GM12878 (cell line): ENCODE measurements around the gene TNIP1. TPM values are rescaled to one million over a fixed set of nuclear protein-coding genes. Genes with fewer than 3 reads are reported as not detected.

Experiments
- ATAC-seq: fragments of 200-7000 bp; cut with Tn5 transposase; 3 replicates; pipeline ENCODE4 v1.9.1; 2020; ENCODE audit warnings: mild to moderate bottlenecking, moderate library complexity
- BruUV-seq: library from RNA; stranded (reverse); fragments of 400-500 nt; replicated peaks from 2 replicates; lab custom pipeline; 2021; lab: Mats Ljungman, UMichigan
- CTCF ChIA-PET: fragments of 300-600 bp; sonication (Branson Sonifier 250); formaldehyde crosslinking; extraction: SDS; loops from one replicate; lab custom pipeline; 2021; ENCODE audit warnings: inconsistent platforms; lab: Yijun Ruan, JAX
- POLR2A ChIA-PET: fragments of 350-600 bp; formaldehyde crosslinking; extraction: SDS; loops from one replicate; lab custom pipeline; 2021; ENCODE audit warnings: inconsistent platforms; lab: Charles Lee
- RAD21 ChIA-PET: fragments of 300-600 bp; sonication (Branson Sonifier 250); formaldehyde crosslinking; loops from one replicate; lab custom pipeline; 2023; ENCODE audit warnings: antibody characterized with exemption; ENCODE audit not compliant: unreplicated experiment; lab: Charles Lee
- SMC1A ChIA-PET: fragments of 300-600 bp; sonication (Branson Sonifier 250); formaldehyde crosslinking; loops from one replicate; lab custom pipeline; 2023; ENCODE audit not compliant: unreplicated experiment, uncharacterized antibody; lab: Charles Lee
- DNase-seq: peaks from one replicate; pipeline ENCODE4 v3.0.0-alpha.2; 2011; ENCODE audit warnings: low read depth, low spot score
- FAIRE-seq: peaks from 3 replicates; lab custom pipeline; 2011; peaks lifted over from hg19 to GRCh38; lab: Jason Lieb, UNC
- H2AFZ ChIP-seq: 2 replicates; pipeline ENCODE4 v1.6.0; 2011; ENCODE audit warnings: low read depth, low read length, control low read depth; ENCODE audit not compliant: control insufficient read depth
- H3K27ac ChIP-seq: 2 replicates; pipeline ENCODE4 v1.5.1; 2011; ENCODE audit warnings: control low read depth; ENCODE audit not compliant: control insufficient read depth, insufficient read depth
- H3K27me3 ChIP-seq, 2 experiments: replicated peaks in 1 of 2; 2 replicates each; pipeline versions ENCODE4 v1.6.0 to v1.6.1; 2011; ENCODE audit warnings: low read length in 1 of 2; ENCODE audit not compliant: control insufficient read depth in 2 of 2, insufficient read depth in 2 of 2
- H3K36me3 ChIP-seq, 2 experiments: 2 replicates each; pipeline ENCODE4 v1.5.1; 2011; ENCODE audit warnings: low read length in 1 of 2; ENCODE audit not compliant: control insufficient read depth in 2 of 2, insufficient read depth in 2 of 2
- H3K4me1 ChIP-seq: 2 replicates; pipeline ENCODE4 v1.6.1; 2011; ENCODE audit warnings: mild to moderate bottlenecking, low read length, moderate library complexity, mixed read lengths; ENCODE audit not compliant: control insufficient read depth, insufficient read depth
- H3K4me2 ChIP-seq: 2 replicates; pipeline ENCODE4 v1.6.0; 2011; ENCODE audit warnings: control low read depth; ENCODE audit not compliant: control insufficient read depth, insufficient read depth
- H3K4me3 ChIP-seq: fragments of 200-600 bp; sonication (generic); 2 replicates; pipeline ENCODE4 v1.5.1; 2016
- H3K79me2 ChIP-seq: 2 replicates; pipeline ENCODE4 v1.6.0; 2011; ENCODE audit warnings: low read length; ENCODE audit not compliant: control insufficient read depth, insufficient read depth
- H3K9ac ChIP-seq: 2 replicates; pipeline ENCODE4 v1.8.0; 2011; ENCODE audit warnings: low read length, control low read depth, mixed read lengths; ENCODE audit not compliant: control insufficient read depth, insufficient read depth
- H3K9me3 ChIP-seq: replicated peaks from 3 replicates; pipeline ENCODE4 v1.5.1; 2011; ENCODE audit warnings: mild to moderate bottlenecking, low read length; ENCODE audit not compliant: control insufficient read depth, insufficient read depth
- H4K20me1 ChIP-seq: 2 replicates; pipeline ENCODE4 v1.6.0; 2011; ENCODE audit not compliant: control insufficient read depth, insufficient read depth
- ATF2 ChIP-seq: IDR thresholded peaks from 2 replicates; pipeline ENCODE4 v1.6.1; 2012; ENCODE audit warnings: low read length, inconsistent platforms
- ESRRA ChIP-seq: IDR thresholded peaks from 2 replicates; pipeline ENCODE4 v1.6.1; 2012; ENCODE audit warnings: mild to moderate bottlenecking, low read length, improper control_type of control experiment
- JUNB ChIP-seq: IDR thresholded peaks from 2 replicates; pipeline ENCODE4 v1.6.1; 2016; ENCODE audit warnings: antibody characterized with exemption, mild to moderate bottlenecking
- SPI1 ChIP-seq: IDR thresholded peaks from 2 replicates; pipeline ENCODE4 v1.6.1; 2011; ENCODE audit warnings: low read depth, mild to moderate bottlenecking, low read length, moderate library complexity, borderline replicate concordance; ENCODE audit not compliant: insufficient read depth
- WGBS: methylation state at CpG from one replicate; pipeline ENCODE4 v1.1.6; 2016; ENCODE audit warnings: low lambda C conversion rate; ENCODE audit not compliant: insufficient replicate concordance, insufficient coverage; ENCODE audit errors: missing lambda C conversion rate; 5-methylcytosine and 5-hydroxymethylcytosine counted together
- in situ Hi-C: fragments of 300-500 bp; cut with MboI; formaldehyde crosslinking; loops from 9 replicates; pipeline ENCODE4 v1.14.3; 2018; ENCODE audit warnings: mixed read lengths
- intact Hi-C: fragments of 100-400 bp; cut with micrococcal nuclease; formaldehyde crosslinking; loops from one replicate; pipeline ENCODE4 v1.14.2; 2022; ENCODE audit not compliant: unreplicated experiment
- polyA plus RNA-seq, 11 experiments: library from polyadenylated mRNA; depleted of rRNA in 4 of 11; unstranded in 6 of 11; stranded (reverse) in 5 of 11; fragments of >200 nt; fragmentation: Nextera tagmentation in 4 of 11; fragmentation: Illumina TruSeq in 1 of 11; extraction: Ambion mirVana in 4 of 11; extraction: Trizol in 1 of 11; gene quantifications; 1 replicate in 1 of 11; 2 replicates in 10 of 11; pipeline versions ENCODE4 v1.2.1 to v1.2.3, GENCODE V29; 2011 to 2016; ENCODE audit warnings: inconsistent platforms in 2 of 11, missing spikeins in 2 of 11, low read depth in 1 of 11
- total RNA-seq, 4 experiments: library from RNA; depleted of rRNA in 3 of 4; stranded (reverse); fragments of >200 nt in 3 of 4; fragmentation: Illumina TruSeq in 1 of 4; extraction: Trizol in 1 of 4; gene quantifications; 2 replicates each; pipeline versions ENCODE4 v1.2.1 to v1.2.3, GENCODE V29; 2013 to 2021

The TNIP1 gene
- total and polyA plus RNA-seq, 10 of the 15 experiments (the other 5 are each of a cell fraction or from before 2014, with no cell fraction given): 4.4 to 279 (median 150) TPM

- Histone ChIP-seq H3K27ac (peak overlapping the region; percentile 32; the same call in 1 of the 2 replicates), H3K79me2 (peaks cover 10% of the 10 kb centered on the region; the same call in 1 of the 2 replicates), H3K9ac (no peak overlapping the region), H2AFZ (no peak overlapping the region), H3K36me3 (peaks cover 35 to 37% of the 10 kb centered on the region in 2 experiments), H3K4me3 (no peak overlapping the region), H4K20me1 (no peaks in the 10 kb centered on the region), H3K27me3 (no peaks in the 10 kb centered on the region), H3K4me1 (peaks cover 25% of the 10 kb centered on the region), H3K4me2 (no peak overlapping the region), H3K9me3 (no peaks in the 10 kb centered on the region)
- CTCF ChIA-PET: interaction anchor here (0.8 to 23.4 kb wide), 13 partner anchors 13 to 312 kb away, joined by 3 to 691 read pairs (median 60); partner anchors contain the start of gene TNIP1
- DNase-seq (no peak), FAIRE-seq (no peak), ATAC-seq (no peak)
- 33% methylated on average over 3 of the region's 3 CpGs for WGBS
- in situ Hi-C loops (no loop called here), intact Hi-C loops (loop anchor here (2.0 to 5.0 kb wide), 2 partner anchors 36 to 51 kb away; no protein-coding TSS in a partner anchor)
- peak; percentile 18; the same call in 1 of the 2 replicates for TF ChIP-seq ATF2
- no peak for TF ChIP-seq ESRRA
- TF ChIP-seq JUNB: 0 out of 2 replicates have a peak, but pooled peaks have one; percentile 37
- peak; percentile 28; the same call in 1 of the 2 replicates for TF ChIP-seq SPI1
- BruUV-seq: TSS peak; percentile 32
- POLR2A ChIA-PET: interaction anchor here (0.7 to 3.4 kb wide), 3 partner anchors 55 to 257 kb away, joined by 5 to 23 read pairs (median 5); no protein-coding TSS in a partner anchor
- RAD21 ChIA-PET: interaction anchor here (0.6 to 8.0 kb wide), 8 partner anchors 12 to 194 kb away, joined by 3 to 178 read pairs (median 38); partner anchors contain the start of gene TNIP1
- SMC1A ChIA-PET: interaction anchor here (0.8 to 10.5 kb wide), 19 partner anchors 12 to 554 kb away, joined by 3 to 279 read pairs (median 13); partner anchors contain the start of gene TNIP1
Observed at GRCh38 chr5:151113651-151114050, 32.8 kb upstream of the TNIP1 start.
